ENCODE measurements around the gene ZYG11B. TPM values are rescaled to one million over a fixed set of nuclear protein-coding genes. Genes with fewer than 3 reads are reported as not detected.
"Not testable (repeated sequence)": the region's sequence is repeated elsewhere in the genome, so short reads cannot be mapped to it uniquely, and the experiment has no call there.

Gene ZYG11B
- total RNA-seq, 3 donors from 2014 or later = 38.7 to 47.6 (median 47.4) TPM

- TF ChIP-seq POLR2AphosphoS5 (IDR thresholded peaks at IDR 0.05) (no peak), POLR2A (IDR thresholded peaks at IDR 0.05) (no peak), CTCF (IDR thresholded peaks at IDR 0.05) (no peak)
- H3K27me3 ChIP-seq = no peaks in the 10 kb centered on the region
- H3K27ac ChIP-seq = no peak overlapping the region
- no peak for DNase-seq (ENCODE audit: low spot score in 2 of 2)
- H3K4me3 ChIP-seq = no peak overlapping the region
- no peaks in the 10 kb centered on the region for H3K4me1 ChIP-seq
- intact Hi-C loops (cut with DNase I; ENCODE audit: low total_unique reads) = no loop called here
- H3K9me3 ChIP-seq = no peaks in the 10 kb centered on the region
- H3K36me3 ChIP-seq = no peaks in the 10 kb centered on the region
Measured at GRCh38 chr1:52691821-52692220, 34.4 kb upstream of the ZYG11B start.

GRCh38 chr1:52692697-52693096 is 33.6 kb upstream of the ZYG11B start:
- TF ChIP-seq POLR2AphosphoS5 (IDR thresholded peaks at IDR 0.05) = no peak
- TF ChIP-seq POLR2A (IDR thresholded peaks at IDR 0.05) = no peak
- no peak for TF ChIP-seq CTCF (IDR thresholded peaks at IDR 0.05)

GRCh38 chr1:52693351-52693750 is 32.9 kb upstream of the ZYG11B start:
- H3K36me3 ChIP-seq; H3K9me3 ChIP-seq; H3K27ac ChIP-seq; intact Hi-C loops (cut with DNase I; ENCODE audit: low total_unique reads); H3K27me3 ChIP-seq; H3K4me3 ChIP-seq; DNase-seq (ENCODE audit: low spot score in 2 of 2); H3K4me1 ChIP-seq: not testable (repeated sequence)

More at GRCh38 chr1:52692697-52693096, 33.6 kb upstream of the ZYG11B start:
- Histone ChIP-seq H3K4me3 (no peak overlapping the region), H3K27ac (no peak overlapping the region), H3K4me1 (no peaks in the 10 kb centered on the region), H3K9me3 (no peaks in the 10 kb centered on the region), H3K27me3 (no peaks in the 10 kb centered on the region), H3K36me3 (no peaks in the 10 kb centered on the region)
- DNase-seq (ENCODE audit: low spot score in 2 of 2) = no peak
- intact Hi-C loops (cut with DNase I; ENCODE audit: low total_unique reads) = no loop called here

- Histone ChIP-seq H3K9me3 (no peaks in the 10 kb centered on the region), H3K4me1 (no peaks in the 10 kb centered on the region), H3K4me3 (no peak overlapping the region), H3K27me3 (no peaks in the 10 kb centered on the region), H3K27ac (no peak overlapping the region), H3K36me3 (no peaks in the 10 kb centered on the region)
- intact Hi-C loops (cut with DNase I; ENCODE audit: low total_unique reads) = no loop called here
- no peak for DNase-seq (ENCODE audit: low spot score in 2 of 2)
- TF ChIP-seq POLR2A (IDR thresholded peaks at IDR 0.05) (no peak), CTCF (IDR thresholded peaks at IDR 0.05) (no peak), POLR2AphosphoS5 (IDR thresholded peaks at IDR 0.05) (no peak)
Measured at GRCh38 chr1:52693843-52694242, 32.4 kb upstream of the ZYG11B start.

GRCh38 chr1:52695627-52696026 is 30.6 kb upstream of the ZYG11B start:
- H3K4me1 ChIP-seq = no peaks in the 10 kb centered on the region
- intact Hi-C loops (cut with DNase I; ENCODE audit: low total_unique reads) = no loop called here

More at GRCh38 chr1:52695627-52696026, 30.6 kb upstream of the ZYG11B start:
- Histone ChIP-seq H3K36me3 (no peaks in the 10 kb centered on the region), H3K9me3 (no peaks in the 10 kb centered on the region), H3K27me3 (no peaks in the 10 kb centered on the region), H3K27ac (no peak overlapping the region), H3K4me3 (no peak overlapping the region)
- no peak for DNase-seq (ENCODE audit: low spot score in 2 of 2)
- TF ChIP-seq CTCF (IDR thresholded peaks at IDR 0.05) (no peak), POLR2A (IDR thresholded peaks at IDR 0.05) (no peak), POLR2AphosphoS5 (IDR thresholded peaks at IDR 0.05) (no peak)

Data from breast epithelium (tissue), 4 donors.